Measurements from ENCODE around the gene PTGIS.
A peak's percentile ranks its signal among the peaks of the same experiment; 100 is the strongest.
"Not testable (repeated sequence)": the region's sequence is repeated elsewhere in the genome, so short reads cannot be mapped to it uniquely, and the experiment has no call there.

Gene PTGIS

GRCh38 chr20:49575551-49576060, 7.7 kb upstream of the PTGIS start:
- no peak for DNase-seq

GRCh38 chr20:49573900-49574416, 6.0 kb upstream of the PTGIS start:
- DNase-seq = no peak

GRCh38 chr20:49572857-49573256, 4.9 kb upstream of the PTGIS start:
- peak; percentile 28 for DNase-seq

GRCh38 chr20:49571553-49571835, 3.6 kb upstream of the PTGIS start:
- no peak for DNase-seq

GRCh38 chr20:49570828-49571552, 3.1 kb upstream of the PTGIS start:
- DNase-seq = no peak

GRCh38 chr20:49570161-49570827, 2.4 kb upstream of the PTGIS start:
- no peak for DNase-seq

- no peak for DNase-seq
These were observed 1.6 kb upstream of the PTGIS start for GRCh38 chr20:49569411-49570115.

- no peak for DNase-seq
These were observed 578 bp upstream of the PTGIS start for GRCh38 chr20:49568278-49569151.

- DNase-seq = no peak
These were observed 1.3 kb downstream of the PTGIS start for GRCh38 chr20:49566401-49567364.

- not testable (repeated sequence) for DNase-seq
These were observed 2.9 kb downstream of the PTGIS start for GRCh38 chr20:49564991-49565390.

- DNase-seq = no peak
These were observed 4.6 kb downstream of the PTGIS start for GRCh38 chr20:49563015-49563980.

- DNase-seq = no peak
These were observed 5.5 kb downstream of the PTGIS start for GRCh38 chr20:49562311-49563014.

GRCh38 chr20:49561806-49562205, 6.1 kb downstream of the PTGIS start:
- DNase-seq = no peak

- DNase-seq = no peak
These were observed 6.7 kb downstream of the PTGIS start for GRCh38 chr20:49561256-49561655.

- no peak for DNase-seq
These were observed 7.3 kb downstream of the PTGIS start for GRCh38 chr20:49560646-49561045.

GRCh38 chr20:49560186-49560585, 7.8 kb downstream of the PTGIS start:
- no peak for DNase-seq

- DNase-seq = no peak
These were observed 8.4 kb downstream of the PTGIS start for GRCh38 chr20:49559411-49560081.

GRCh38 chr20:49558826-49559225, 9.1 kb downstream of the PTGIS start:
- no peak for DNase-seq

- DNase-seq = no peak
These were observed 10.5 kb downstream of the PTGIS start for GRCh38 chr20:49557449-49557848.

All from activated CD4-positive, alpha-beta T cell treated with anti-CD3 and anti-CD28 coated beads, Interleukin-2, Interleukin-6, amounts not matched to agents 100 ng/mL and 50 ng/mL, durations not matched to agents 16 hours and 8 hours (primary cell).